AG09319 (cell line): ENCODE data around the gene RPL27A.

ENCODE experiments used
- DNase-seq: peaks from one replicate; pipeline ENCODE4 v3.0.0-alpha.2; 2010; ENCODE audit warnings: low read depth; ENCODE audit errors: extremely low read depth
- TF ChIP-seq, protein P1 (sequence below): IDR thresholded peaks from 2 replicates; pipeline ENCODE4 v1.5.1; 2011; ENCODE audit warnings: low read depth, mild to moderate bottlenecking, inconsistent platforms, low read length, moderate library complexity

Gene RPL27A

DNA sequence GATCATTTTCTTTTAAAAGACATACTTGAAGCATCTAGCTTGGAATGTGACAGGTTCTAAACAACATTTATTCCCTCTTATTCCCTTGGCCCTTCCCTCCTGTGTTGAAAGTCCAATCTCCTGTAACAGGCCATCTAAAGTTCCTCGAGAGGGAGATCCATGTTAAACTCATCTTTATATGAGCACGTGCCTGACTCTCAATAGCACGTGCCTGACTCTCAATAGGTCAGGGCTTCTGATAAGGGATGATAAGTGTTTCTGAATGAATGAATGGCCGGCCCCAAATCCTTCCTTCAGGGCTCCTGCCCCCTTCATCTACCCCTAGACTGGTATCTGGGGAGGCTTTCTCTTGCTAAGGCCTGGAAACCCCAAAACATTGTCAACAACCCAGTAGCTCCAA, 27.2 kb downstream of the RPL27A start:
- TF ChIP-seq, protein P1, sequence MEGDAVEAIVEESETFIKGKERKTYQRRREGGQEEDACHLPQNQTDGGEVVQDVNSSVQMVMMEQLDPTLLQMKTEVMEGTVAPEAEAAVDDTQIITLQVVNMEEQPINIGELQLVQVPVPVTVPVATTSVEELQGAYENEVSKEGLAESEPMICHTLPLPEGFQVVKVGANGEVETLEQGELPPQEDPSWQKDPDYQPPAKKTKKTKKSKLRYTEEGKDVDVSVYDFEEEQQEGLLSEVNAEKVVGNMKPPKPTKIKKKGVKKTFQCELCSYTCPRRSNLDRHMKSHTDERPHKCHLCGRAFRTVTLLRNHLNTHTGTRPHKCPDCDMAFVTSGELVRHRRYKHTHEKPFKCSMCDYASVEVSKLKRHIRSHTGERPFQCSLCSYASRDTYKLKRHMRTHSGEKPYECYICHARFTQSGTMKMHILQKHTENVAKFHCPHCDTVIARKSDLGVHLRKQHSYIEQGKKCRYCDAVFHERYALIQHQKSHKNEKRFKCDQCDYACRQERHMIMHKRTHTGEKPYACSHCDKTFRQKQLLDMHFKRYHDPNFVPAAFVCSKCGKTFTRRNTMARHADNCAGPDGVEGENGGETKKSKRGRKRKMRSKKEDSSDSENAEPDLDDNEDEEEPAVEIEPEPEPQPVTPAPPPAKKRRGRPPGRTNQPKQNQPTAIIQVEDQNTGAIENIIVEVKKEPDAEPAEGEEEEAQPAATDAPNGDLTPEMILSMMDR, result no peak
- no peak for DNase-seq

DNA sequence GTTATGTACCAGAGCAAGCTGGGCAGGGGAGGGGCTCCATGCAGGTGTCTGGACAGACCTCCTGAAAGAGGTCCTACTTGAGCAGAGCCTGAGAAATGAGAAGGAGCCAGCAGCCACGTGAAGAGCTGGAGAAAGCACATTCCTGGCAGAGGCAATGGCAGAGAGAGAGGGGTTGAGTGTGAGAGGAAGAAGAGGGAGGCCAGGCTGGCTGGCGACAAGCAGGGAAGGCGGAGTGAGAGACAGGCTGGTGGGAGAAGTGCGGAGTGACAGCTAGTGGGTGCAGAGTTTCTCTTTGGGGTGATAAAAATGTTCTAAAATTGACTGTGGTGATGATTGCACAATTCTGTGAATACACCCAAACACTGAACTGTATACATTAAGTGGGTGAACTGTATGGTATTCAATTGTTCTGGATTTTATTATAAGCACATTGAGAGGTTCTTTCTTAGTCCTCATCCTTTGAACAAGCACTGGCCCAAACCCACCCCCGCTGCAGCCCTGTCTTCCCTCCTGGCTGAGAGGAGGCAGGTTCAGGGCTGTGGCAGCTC, 29.4 kb downstream of the RPL27A start:
- TF ChIP-seq, protein P1, result no peak
- no peak for DNase-seq

DNA sequence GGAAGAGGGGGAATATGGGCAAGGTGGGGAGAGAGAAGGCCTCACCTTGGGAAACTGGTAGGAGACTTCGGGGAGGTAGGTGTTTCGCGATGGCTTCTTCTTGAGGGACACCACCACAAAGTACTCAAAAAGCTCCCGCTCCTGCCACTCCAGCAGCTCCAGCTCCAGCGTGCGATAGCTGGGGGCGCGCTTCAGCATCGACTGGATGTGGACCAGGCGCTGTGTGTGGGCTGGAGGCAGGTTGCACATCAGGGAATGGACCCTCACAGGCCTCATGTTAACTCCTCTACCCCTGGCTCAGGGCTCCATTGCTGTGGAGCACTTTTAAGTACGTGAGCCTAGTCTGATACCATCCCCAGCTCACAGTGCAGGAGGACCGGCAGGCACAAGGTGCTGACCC, 29.9 kb downstream of the RPL27A start:
- TF ChIP-seq, protein P1, result no peak
- DNase-seq, result no peak

DNA sequence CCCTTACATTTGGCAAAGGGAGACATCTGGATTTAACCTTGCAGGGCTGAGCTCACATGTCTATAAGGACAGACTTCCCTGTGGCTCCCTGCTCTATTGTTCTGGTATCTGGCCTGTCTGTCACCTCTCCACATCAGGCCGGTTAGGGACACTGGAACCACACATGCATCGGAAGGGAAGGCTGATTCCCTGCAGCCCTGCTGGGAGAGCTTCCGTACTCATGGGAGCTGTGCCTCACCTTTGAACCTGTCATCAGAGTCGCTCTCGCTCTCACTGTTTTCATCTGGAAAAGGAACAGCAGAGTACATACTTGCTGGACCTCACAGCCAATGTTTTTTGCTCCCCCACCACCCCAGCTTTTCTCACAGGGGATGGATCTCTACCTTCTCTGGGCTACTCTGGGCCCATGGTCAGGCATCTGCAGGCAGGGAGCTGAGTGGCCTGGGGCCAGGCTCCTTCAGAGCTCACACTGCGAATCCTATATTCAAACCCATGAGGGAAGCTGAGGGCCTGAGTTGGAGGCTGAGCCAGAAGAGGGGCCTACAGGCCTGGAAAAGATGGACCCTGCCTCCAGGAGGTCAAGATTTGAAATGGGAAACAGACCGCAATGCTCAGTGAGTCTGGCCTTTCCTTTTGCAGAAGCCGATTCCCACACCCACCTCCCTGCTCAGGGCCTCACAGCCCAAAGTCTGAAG, 31.3 kb downstream of the RPL27A start:
- DNase-seq, result no peak
- TF ChIP-seq, protein P1, result no peak

DNA sequence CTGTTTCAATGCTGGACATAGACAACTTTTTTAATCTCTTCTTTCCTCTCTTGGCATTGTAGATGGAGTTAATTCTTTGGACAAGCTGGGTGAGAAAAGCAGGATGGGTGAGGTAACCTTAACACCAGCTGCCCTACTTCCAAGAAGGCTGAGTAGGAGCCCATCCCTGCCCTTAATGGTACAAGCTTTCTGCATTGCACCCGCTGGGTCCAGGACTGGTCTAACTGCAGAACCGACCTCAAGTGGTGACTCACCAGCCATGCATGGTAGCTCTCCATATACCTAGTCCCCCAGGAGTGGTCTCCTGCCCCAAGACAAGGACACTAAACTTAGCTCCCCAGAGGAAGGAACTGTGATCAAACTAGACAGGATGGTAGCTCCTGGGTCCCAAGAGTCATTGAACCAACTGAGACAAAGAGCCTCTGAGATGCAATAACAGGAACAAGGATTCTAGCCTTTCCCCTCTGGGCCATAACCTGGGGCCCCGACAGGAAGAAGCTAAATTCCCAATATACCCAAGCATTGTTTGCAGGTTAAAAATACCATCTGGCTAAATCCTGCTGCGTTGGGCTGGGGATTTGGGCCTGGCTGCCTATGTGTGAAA, 32.1 kb downstream of the RPL27A start:
- DNase-seq, result no peak
- TF ChIP-seq, protein P1, result no peak

DNA sequence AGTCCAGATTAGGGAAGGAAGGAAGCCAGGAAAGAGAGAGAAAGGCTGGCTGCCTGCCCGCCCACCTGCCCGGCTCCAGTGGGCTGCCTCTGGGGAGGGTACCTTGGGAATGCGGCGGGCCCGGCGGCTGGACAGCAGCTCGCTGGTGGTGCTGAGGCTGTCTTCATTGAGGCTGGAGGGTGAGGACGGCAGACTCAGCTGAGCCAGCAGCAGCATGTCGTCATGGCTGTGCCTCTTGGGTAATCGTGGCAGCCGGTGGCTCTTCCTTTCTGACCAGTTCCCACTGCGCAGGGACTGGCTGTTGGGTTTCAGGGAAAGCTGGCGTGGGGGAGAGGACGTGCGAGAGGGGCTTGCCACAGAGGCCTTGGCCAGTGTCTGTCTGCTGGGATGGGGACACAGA, 32.9 kb downstream of the RPL27A start:
- no peak for DNase-seq
- TF ChIP-seq, protein P1, result no peak

DNA sequence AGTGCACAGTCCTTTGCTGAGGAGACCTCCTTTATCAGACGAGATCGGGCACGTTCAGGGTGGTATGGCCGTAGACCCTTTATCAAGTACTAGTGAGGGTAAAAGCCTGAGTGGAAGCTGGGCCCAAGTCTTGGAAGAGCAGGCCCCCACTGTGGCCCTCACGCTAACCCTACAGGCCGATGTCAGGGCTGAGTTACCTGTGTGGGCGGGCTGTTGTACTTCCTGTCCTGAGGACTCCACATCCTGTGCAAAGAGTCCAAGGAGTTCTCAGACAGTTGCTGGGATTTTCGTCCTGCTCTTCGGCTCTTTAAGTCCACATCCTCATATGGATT, 34.9 kb downstream of the RPL27A start:
- no peak for DNase-seq
- TF ChIP-seq, protein P1, result no peak
